Measurements from ENCODE around the gene RGS10.

RGS10 gene

GRCh38 chr10:119517235-119518141, 25.0 kb downstream of the RGS10 start:
- peak; percentile 68 for DNase-seq

DNA sequence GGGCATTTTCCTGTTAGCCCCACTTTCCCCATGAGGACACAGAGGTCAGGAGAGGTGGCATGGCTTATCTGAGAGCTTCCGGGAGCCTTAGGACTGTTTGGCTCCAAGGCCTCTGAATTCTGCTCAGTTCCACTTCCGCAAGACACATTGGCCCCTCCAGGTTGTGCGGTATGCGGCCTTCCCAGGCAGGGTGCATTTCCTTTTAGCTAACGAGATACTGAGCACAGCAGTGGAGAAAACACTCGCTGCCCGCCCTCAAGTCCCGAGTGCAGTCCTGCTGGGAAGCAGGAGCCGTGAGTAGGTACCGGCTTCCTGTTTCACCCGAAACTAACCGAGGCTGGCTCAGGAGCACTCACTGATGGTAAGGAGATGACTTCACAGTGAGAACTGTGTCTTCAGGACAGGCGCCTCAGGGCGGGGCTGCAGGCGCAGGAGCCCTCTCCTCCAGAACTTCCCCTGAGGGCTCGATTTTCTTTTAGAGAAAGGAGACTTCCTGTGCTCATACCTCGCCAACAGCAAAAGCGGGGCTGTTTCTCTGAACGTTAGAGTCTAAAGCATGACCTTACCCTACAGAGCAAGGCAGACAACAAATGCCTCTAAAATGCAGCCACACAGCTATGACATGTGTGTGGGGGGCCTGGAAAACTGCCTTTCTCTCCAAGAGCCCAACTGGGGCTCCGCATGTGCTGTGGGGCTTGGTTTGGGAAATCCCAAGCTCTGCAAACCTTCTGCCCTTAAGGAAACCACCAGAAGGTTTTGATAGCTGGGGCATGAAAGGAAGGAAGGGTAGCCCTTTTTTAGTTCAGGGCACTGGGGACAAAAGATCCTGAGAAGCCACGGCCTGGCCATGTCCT, 25.9 kb downstream of the RGS10 start:
- peak; percentile 75 for DNase-seq

DNA sequence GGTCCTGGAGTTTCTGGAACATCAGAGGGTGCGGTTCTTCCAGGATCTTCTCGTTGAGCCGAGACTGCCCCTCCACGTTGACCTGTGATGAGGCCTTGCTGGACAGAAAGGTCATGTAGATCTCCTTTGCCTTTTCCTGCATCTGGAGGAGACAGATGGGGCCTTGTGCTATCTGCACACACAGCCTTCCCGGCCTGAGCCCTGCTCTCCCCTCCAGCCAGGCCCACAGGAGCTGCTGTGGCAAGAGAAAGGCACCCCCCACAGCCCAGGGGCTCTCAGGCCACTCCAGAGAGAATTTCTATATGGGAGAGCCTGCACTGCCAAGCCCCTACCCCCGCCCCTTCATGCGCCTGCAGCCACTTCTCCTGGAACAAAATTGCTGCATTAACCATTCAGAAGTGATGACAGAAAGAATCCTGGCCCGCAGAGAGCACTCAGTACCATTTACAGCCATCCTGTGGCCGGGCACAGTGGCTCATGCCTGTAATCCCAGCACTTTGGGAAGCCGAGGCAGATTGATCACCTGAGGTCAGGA, 26.9 kb downstream of the RGS10 start:
- no peak for DNase-seq

DNA sequence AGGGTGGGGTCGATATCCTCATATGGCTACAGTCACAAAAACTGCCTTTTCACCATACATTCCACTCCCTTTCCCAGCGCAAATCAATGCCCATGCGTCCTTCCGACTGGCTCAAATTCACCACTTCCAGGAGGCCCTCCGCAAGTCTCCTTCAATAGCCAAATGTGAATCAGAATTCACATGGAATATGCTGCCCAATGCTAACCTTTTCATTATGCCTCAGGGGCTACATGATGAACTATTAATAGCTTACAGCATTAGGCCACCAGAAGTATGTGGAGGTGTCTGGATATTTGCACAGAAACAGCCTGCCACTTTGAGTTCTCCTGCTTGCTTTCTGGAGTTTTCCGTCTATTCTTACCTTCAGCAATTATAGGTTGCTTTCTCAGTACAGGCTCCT, 27.7 kb downstream of the RGS10 start:
- DNase-seq = no peak

GRCh38 chr10:119511828-119512515, 30.5 kb downstream of the RGS10 start:
- no peak for DNase-seq

GRCh38 chr10:119509909-119510451, 32.5 kb downstream of the RGS10 start:
- no peak for DNase-seq

GRCh38 chr10:119507115-119507514, 35.4 kb downstream of the RGS10 start:
- DNase-seq = no peak

DNA sequence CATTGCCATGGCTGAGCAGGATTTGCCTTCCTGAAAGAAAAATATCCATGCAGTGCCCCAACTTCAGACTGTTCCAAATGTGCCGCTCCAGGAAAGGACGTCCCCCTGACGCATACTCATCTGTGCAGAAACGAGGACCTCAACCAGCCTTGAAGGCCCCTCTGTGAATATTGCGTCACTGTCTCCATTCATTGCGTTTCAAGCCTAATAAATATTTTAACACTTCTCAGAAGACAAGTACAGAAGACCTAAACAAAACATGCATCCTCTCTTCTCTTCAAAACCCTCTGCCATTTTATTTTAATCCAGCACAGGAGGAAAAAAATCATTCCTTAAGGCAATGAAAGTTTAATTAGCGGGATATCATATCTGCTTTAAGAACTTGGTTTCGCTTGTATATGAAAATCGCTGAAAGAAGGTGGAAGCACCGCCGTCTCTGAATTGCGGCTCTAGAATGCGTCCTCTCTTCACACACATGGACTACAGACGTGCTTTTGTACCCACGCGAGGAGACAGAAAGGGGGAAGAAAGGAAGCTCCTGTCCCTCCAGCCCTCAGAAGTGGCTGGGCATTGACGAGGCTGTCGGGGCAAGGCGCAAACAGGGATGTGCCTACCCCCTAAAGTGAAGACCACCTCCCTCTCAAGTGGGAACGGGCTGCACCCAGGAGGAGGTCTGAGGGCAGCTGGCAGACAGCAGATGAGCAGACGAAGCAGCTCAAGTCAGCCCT, 36.8 kb downstream of the RGS10 start:
- no peak for DNase-seq

- no peak for DNase-seq
Measured at GRCh38 chr10:119505131-119505551, 37.4 kb downstream of the RGS10 start.

DNA sequence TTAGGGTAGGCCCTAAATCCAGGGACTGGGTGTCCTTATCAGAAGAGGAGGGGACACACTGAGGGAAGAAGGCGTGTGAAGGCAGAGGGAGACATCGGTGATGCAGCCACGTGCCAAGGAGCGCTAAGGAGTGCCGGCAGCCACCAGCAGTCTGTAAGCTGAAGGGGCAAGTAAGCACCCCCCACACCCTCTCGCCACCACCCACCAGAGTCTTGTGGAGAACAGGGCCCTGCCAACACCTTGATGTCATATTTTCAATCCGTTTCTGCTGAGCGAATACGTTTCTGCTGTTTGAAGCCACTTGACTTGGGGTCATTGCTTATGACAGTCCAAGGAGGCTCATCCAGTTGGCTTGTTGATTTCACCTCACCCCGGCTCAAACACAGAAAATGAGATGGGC, 37.9 kb downstream of the RGS10 start:
- no peak for DNase-seq

DNA sequence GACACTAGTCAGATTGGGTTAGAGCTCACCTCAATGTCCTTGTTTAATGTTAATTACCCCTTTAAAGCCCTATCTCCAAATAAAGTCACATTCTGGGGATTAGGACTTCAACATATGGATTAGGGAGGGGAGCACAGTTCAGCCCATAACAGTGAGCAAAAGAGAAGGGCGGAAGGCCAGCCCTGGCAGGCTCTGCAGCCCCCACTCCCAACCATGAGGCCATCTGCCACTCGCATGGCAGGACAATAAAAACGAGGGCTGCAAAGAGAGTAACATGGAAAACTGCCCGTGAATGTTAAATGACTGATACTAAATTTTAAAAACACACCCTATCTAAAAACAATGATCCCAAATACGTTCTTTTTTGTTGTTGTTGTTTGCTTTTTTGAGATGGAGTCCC, 38.7 kb downstream of the RGS10 start:
- DNase-seq = no peak

- no peak for DNase-seq
Measured at GRCh38 chr10:119502618-119503155, 39.8 kb downstream of the RGS10 start.

DNA sequence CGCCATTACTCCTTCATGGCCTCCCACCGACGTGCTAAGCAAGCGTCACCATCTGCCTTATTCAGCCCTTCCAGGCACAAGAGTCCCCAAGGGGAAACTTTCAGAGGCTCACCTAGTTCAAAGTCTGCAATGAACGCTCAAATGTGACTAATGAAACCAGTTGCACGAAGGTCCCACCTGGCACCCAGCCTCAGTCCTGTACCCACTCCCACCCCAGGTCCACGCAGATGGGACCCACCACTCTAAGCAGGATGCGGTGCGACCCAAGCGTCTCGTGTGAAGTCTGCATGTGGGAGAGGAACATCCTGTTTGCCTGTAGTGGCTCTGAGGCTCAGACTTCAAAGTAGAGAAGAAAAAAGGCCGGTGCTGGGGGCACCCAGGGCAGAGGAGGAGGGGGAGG, 40.3 kb downstream of the RGS10 start:
- DNase-seq = peak; percentile 81

DNA sequence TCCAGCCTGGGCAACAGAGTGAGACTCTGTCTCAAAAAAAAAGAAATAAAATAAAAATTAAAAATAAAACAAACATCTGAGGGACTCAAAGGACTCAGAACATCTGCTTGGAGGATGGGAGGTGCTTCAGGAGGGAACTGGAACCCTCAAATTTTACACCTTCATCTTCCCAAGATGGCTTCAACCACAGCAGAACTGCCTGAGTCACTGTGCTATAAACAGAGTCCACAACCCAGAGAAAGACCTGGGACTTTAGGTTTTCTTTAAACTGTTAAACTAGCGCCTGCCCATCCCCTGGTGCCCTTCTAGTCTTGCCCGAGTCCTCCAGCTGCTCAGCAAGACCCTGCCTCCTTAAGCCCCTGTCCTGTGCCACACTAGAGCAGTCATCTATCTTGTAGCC, 40.8 kb downstream of the RGS10 start:
- peak; percentile 27 for DNase-seq

DNA sequence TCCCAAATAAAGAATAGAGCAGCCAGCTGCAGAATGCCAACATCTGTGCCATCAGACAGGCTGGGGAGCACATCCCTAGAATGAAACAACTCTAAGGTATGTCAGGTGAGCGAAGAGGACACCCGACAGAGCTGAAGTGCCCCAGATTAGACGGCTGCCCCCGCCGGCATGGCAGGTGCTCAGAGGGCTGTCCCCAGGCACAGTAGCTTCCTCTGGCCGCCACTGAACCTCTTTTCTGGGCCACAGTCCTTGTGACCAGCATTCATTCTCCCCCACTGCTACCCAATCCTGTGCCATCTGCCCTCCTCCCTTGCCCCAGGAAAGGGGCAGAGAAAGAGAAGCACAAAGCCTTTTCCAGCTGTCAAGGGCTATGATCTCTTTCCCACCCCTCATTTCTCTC, 41.7 kb downstream of the RGS10 start:
- no peak for DNase-seq

DNA sequence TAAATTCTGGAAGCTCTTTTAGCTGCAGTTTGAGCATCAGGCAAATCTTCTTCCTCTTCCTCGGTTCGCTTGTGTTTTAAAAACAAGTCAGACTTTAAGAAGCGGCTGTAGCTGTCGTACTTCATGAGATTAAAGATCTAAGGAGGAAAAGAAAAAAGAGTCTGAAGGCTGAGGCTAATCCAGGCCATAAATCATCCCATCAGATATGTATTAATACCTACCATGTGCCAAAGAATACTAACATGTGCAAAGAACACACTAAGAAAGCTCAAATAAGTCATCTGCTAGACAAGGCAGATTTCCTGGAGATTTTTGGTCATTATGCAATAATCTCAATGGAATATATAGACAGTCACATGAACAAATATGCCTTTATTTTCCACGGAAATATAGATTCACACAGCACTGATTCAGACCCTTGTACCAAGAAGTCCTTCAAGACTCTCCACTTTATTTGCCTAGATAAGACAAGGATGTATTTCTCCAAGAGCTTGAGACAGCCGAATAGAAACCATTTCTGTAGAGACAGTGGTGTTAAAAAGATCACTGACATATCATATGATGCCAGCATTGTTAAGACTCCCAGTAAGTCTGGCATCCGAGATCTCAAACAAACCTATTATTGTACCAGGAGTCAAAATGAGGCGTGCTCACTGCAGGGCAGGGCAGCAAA, 42.3 kb downstream of the RGS10 start:
- DNase-seq = no peak

DNA sequence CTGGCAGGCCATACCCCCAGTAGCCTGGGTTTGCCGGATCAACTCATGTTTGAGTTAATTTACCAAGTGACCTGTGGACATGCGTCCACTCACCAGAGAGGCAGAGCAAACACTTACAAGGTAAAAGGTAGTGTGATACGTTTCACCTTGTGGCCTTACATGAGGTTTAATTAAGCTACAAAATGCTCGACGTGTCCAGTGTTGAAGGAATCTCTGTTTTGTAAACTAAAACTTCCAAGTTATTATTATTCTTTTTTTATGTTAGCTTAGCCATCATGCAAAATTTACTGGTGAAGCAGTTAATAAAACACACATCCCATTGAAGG, 42.9 kb downstream of the RGS10 start:
- DNase-seq = no peak

DNA sequence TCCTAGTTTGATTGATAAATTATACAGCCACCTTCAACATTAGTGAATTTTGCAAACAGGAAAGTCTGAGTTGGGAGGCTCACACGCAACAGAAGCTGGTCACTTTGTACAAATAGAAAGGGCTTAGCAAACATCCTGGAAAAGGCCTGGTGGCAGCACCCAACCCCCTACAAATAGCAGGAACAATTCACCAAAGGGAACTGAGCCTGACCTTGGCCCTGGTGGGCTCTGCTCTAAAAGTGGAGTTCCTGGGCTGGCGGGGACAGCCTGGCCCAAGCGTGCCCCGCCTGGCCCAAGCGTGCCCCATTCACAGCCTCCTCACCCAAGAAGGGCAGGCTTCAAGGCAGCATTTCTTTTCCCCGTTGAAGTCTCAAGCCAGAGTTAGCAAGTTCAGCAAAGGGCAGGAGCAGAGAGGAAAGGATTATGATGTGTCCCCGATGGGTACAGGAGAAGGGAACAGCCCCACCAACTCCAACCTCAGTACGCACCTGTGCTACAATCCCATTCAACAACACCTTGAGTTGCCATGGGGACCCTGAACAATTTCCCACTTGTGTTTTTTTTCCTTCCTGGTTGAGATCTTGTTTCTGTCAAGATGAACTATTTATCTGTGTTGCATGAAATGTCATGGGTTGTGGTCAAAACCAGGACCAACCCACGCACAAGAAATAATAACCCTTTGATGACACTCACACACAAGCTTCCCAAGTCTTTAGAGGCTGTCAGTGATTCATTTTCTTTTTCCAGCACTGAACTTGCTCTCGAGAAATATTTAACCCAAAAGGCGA, 43.4 kb downstream of the RGS10 start:
- DNase-seq = peak; percentile 39

GRCh38 chr10:119497243-119497642, 45.3 kb downstream of the RGS10 start:
- no peak for DNase-seq

DNA sequence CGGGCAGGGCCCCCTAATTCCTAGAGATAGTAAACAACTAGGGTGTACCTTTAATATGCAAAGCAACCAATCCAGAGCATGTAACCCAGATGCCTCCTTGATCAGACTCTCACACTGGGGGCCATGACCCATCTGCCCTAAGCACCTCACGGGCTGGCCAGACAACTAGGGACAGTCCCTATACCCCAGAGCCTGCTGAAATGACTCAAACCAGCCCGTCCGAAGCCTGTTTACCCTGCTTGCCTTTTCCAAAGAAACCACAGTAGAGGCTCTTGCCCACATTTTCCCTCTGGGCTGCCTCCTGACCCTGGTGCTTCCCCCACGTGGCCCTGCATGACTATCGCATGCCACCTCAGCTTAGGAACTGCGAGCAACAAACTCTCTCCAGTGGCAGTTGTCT, 46.2 kb downstream of the RGS10 start:
- DNase-seq = peak; percentile 72
